GM12801 (cell line): ENCODE measurements around the gene ARIH2.

Experiments used
- TF ChIP-seq, protein P1 (sequence below): IDR thresholded peaks from one replicate; pipeline ENCODE4 v1.5.1; 2011; ENCODE audit warnings: control low read depth; ENCODE audit not compliant: insufficient read length; ENCODE audit errors: extremely low read depth

The ARIH2 gene

GRCh38 chr3:48949376-48949717, 30.7 kb downstream of the ARIH2 start:
- TF ChIP-seq, protein P1, sequence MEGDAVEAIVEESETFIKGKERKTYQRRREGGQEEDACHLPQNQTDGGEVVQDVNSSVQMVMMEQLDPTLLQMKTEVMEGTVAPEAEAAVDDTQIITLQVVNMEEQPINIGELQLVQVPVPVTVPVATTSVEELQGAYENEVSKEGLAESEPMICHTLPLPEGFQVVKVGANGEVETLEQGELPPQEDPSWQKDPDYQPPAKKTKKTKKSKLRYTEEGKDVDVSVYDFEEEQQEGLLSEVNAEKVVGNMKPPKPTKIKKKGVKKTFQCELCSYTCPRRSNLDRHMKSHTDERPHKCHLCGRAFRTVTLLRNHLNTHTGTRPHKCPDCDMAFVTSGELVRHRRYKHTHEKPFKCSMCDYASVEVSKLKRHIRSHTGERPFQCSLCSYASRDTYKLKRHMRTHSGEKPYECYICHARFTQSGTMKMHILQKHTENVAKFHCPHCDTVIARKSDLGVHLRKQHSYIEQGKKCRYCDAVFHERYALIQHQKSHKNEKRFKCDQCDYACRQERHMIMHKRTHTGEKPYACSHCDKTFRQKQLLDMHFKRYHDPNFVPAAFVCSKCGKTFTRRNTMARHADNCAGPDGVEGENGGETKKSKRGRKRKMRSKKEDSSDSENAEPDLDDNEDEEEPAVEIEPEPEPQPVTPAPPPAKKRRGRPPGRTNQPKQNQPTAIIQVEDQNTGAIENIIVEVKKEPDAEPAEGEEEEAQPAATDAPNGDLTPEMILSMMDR, result no peak

GRCh38 chr3:48950051-48950450, 31.4 kb downstream of the ARIH2 start:
- TF ChIP-seq, protein P1, result no peak

GRCh38 chr3:48951764-48952163, 33.1 kb downstream of the ARIH2 start:
- TF ChIP-seq, protein P1, result no peak

GRCh38 chr3:48952510-48953118, 34.0 kb downstream of the ARIH2 start:
- TF ChIP-seq, protein P1, result no peak

- TF ChIP-seq, protein P1, result no peak
These were observed 38.5 kb downstream of the ARIH2 start for GRCh38 chr3:48957006-48957705.

DNA sequence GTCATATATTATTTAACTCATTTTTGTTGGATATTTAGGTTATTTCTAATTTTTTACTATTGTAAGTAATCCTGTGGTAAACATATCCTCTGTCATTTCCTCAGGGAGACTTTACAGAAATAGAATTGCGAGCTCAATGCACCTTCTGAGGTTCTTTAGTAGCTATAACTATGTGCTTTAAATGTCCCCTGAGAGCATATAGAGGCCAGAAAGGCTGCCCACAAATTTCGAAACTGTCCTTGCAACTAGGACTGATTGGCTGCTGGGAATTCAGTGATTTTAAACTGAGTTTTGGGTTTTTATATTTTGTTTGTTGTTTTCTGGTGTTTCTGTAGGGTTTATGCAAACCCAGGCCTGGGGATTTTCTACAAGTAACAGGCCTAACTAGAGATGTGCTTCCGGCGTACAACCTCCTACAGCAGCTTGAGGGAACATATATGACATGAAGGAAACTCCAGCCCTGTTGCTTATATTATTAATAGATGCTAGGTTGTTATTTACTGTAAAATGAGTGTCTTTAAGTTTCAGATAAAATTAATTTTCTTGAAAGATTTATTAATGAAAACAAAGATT, 42.3 kb downstream of the ARIH2 start:
- TF ChIP-seq, protein P1, result no peak

GRCh38 chr3:48962340-48962739, 43.7 kb downstream of the ARIH2 start:
- TF ChIP-seq, protein P1, result no peak
